Measurements from ENCODE around the gene GNRH2.
"Not testable (repeated sequence)": the region's sequence is repeated elsewhere in the genome, so short reads cannot be mapped to it uniquely, and the experiment has no call there.

GNRH2 gene

GRCh38 chr20:3041854-3042409, 1.5 kb upstream of the GNRH2 start:
- no peak for DNase-seq (ENCODE audit: low read depth, low spot score)

- no peak for DNase-seq (ENCODE audit: low read depth, low spot score)
Measured at GRCh38 chr20:3042625-3043024, 797 bp upstream of the GNRH2 start.

- no peak for DNase-seq (ENCODE audit: low read depth, low spot score)
Measured at GRCh38 chr20:3044336-3044965, 1.0 kb downstream of the GNRH2 start.

GRCh38 chr20:3045042-3045815, 1.8 kb downstream of the GNRH2 start:
- peak; percentile 49 for DNase-seq (ENCODE audit: low read depth, low spot score)

GRCh38 chr20:3045816-3046676, 2.6 kb downstream of the GNRH2 start, which contains the start of gene MRPS26:
Gene MRPS26, plus strand, starts transcription at chr20:3046052. Its CDS starts 17 bp downstream, at chr20:3046069.
- peak; percentile 51 for DNase-seq (ENCODE audit: low read depth, low spot score)

GRCh38 chr20:3046677-3047462, 3.4 kb downstream of the GNRH2 start:
- DNase-seq (ENCODE audit: low read depth, low spot score), result no peak

- no peak for DNase-seq (ENCODE audit: low read depth, low spot score)
Measured at GRCh38 chr20:3047486-3048419, 4.3 kb downstream of the GNRH2 start.

GRCh38 chr20:3051385-3052019, 8.1 kb downstream of the GNRH2 start:
- DNase-seq (ENCODE audit: low read depth, low spot score), result no peak

GRCh38 chr20:3059489-3059888, 16.1 kb downstream of the GNRH2 start:
- no peak for DNase-seq (ENCODE audit: low read depth, low spot score)

- not testable (repeated sequence) for DNase-seq (ENCODE audit: low read depth, low spot score)
Measured at GRCh38 chr20:3064119-3064518, 20.7 kb downstream of the GNRH2 start.

- no peak for DNase-seq (ENCODE audit: low read depth, low spot score)
Measured at GRCh38 chr20:3067139-3068014, 24.0 kb downstream of the GNRH2 start.

GRCh38 chr20:3068075-3068474, 24.7 kb downstream of the GNRH2 start:
- DNase-seq (ENCODE audit: low read depth, low spot score), result no peak

- DNase-seq (ENCODE audit: low read depth, low spot score), result no peak
Measured at GRCh38 chr20:3068986-3069900, 25.8 kb downstream of the GNRH2 start.

GRCh38 chr20:3070725-3071124, 27.3 kb downstream of the GNRH2 start:
- no peak for DNase-seq (ENCODE audit: low read depth, low spot score)

- DNase-seq (ENCODE audit: low read depth, low spot score), result no peak
Measured at GRCh38 chr20:3071266-3071609, 27.8 kb downstream of the GNRH2 start.

- DNase-seq (ENCODE audit: low read depth, low spot score), result no peak
Measured at GRCh38 chr20:3071610-3072529, 28.4 kb downstream of the GNRH2 start, which contains the start of gene OXT. Gene OXT, plus strand, starts transcription at chr20:3071620. Its CDS starts 36 bp downstream, at chr20:3071656.
